ENCODE data around the gene THAP4. TPM values are rescaled to one million over a fixed set of nuclear protein-coding genes. Genes with fewer than 3 reads are reported as not detected.

Gene THAP4
- total RNA-seq, 4 donors from 2014 or later: 27.3 to 61.2 (median 42.0) TPM

- H3K27ac ChIP-seq: no peak overlapping the region
- H3K4me1 ChIP-seq: no peaks in the 10 kb centered on the region
- WGBS, 2 donors: 83 to 93% methylated on average over 14 to 15 of the region's 15 CpGs
- TF ChIP-seq EP300 (IDR thresholded peaks at IDR 0.05): no peak
- TF ChIP-seq CTCF (IDR thresholded peaks at IDR 0.05): no peak
- TF ChIP-seq POLR2A (IDR thresholded peaks at IDR 0.05): no peak
- H3K27me3 ChIP-seq: no peaks in the 10 kb centered on the region
- H3K36me3 ChIP-seq: peaks cover 3 to 100% (median 16%) of the 10 kb centered on the region in 3 donors
- no peaks in the 10 kb centered on the region for H3K9me3 ChIP-seq
- H3K4me3 ChIP-seq: no peak overlapping the region
- DNase-seq (ENCODE audit: low spot score in 2 of 2): no peak
Observed at GRCh38 chr2:241657786-241658254, 20.9 kb upstream of the THAP4 start.

DNA sequence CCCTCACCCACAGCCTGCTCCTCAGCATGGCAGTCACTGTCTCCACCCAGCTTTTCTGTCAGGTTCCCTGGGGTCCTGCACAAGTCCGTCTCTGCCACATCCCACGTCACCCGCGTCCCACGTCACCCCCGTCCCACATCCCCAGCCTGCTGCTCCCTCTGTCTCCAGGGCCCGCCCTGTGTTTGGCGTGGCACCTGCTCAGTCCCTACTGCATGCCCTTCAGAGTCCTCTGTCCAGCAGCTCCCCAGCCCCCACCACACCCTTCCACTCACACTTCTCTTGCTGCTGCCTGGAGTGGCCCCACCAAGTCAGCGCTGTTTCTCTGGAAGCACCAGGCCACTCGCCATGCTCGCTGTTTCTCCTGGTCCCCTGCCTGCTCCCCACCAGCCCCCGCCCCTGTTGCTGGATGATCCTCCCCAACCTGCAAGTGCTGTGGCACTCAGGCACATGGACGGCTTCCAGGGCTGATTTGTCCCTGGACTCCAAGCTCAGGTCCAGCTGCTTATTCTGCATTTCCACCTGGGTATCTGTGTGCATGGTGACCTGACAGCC lies 19.3 kb upstream of the THAP4 start:
- Histone ChIP-seq H3K27me3 (no peaks in the 10 kb centered on the region), H3K4me1 (no peaks in the 10 kb centered on the region), H3K9me3 (no peaks in the 10 kb centered on the region), H3K27ac (no peak overlapping the region), H3K36me3 (peaks cover 5 to 100% (median 9%) of the 10 kb centered on the region in 3 donors), H3K4me3 (no peak overlapping the region)
- TF ChIP-seq EP300 (IDR thresholded peaks at IDR 0.05): no peak
- no peak for TF ChIP-seq CTCF (IDR thresholded peaks at IDR 0.05)
- TF ChIP-seq POLR2A (IDR thresholded peaks at IDR 0.05): no peak
- DNase-seq (ENCODE audit: low spot score in 2 of 2): no peak
- 90 to 91% methylated on average over 13 of the region's 13 CpGs for WGBS, 2 donors

- H3K36me3 ChIP-seq: peaks cover 5 to 100% (median 9%) of the 10 kb centered on the region in 3 donors
- no peaks in the 10 kb centered on the region for H3K27me3 ChIP-seq
- H3K4me1 ChIP-seq: no peaks in the 10 kb centered on the region
- H3K9me3 ChIP-seq: no peaks in the 10 kb centered on the region
- DNase-seq (ENCODE audit: low spot score in 2 of 2): no peak
- TF ChIP-seq CTCF (IDR thresholded peaks at IDR 0.05) (no peak), EP300 (IDR thresholded peaks at IDR 0.05) (no peak), POLR2A (IDR thresholded peaks at IDR 0.05) (no peak)
- 87 to 88% methylated on average over 17 of the region's 17 CpGs for WGBS, 2 donors
- no peak overlapping the region for H3K4me3 ChIP-seq
- H3K27ac ChIP-seq: no peak overlapping the region
Observed at GRCh38 chr2:241655516-241656189, 18.7 kb upstream of the THAP4 start.

DNA sequence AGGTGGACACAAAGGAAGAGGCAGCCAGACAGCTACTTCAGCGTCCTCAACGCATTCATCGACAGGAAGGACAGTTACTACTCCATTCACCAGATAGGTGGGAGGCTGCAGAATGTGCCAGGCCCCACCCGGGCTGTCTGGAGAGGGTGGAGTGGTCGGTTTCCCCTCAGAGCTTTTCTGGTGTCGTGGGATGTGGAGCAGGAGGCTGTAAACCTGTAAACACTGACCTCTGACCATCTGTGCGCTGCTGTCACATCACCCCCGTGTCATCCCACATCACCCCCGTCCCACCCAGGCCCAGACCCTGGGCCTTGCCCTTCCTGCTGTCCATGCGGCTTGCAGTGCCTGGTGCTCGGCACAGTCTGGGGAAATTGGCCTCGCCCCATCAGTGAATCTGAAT lies 17.6 kb upstream of the THAP4 start:
- Histone ChIP-seq H3K4me3 (no peak overlapping the region), H3K4me1 (peaks cover 0 to 7% (median 0%) of the 10 kb centered on the region in 4 donors), H3K36me3 (peaks cover 3 to 96% (median 9%) of the 10 kb centered on the region in 3 donors), H3K27me3 (no peaks in the 10 kb centered on the region), H3K27ac (no peak overlapping the region), H3K9me3 (no peaks in the 10 kb centered on the region)
- WGBS, 2 donors: 85 to 86% methylated on average over 12 of the region's 12 CpGs
- no peak for TF ChIP-seq POLR2A (IDR thresholded peaks at IDR 0.05)
- no peak for TF ChIP-seq EP300 (IDR thresholded peaks at IDR 0.05)
- no peak for TF ChIP-seq CTCF (IDR thresholded peaks at IDR 0.05)
- no peak for DNase-seq (ENCODE audit: low spot score in 2 of 2)

- H3K27ac ChIP-seq: no peak overlapping the region
- WGBS, 2 donors: 93 to 95% methylated on average over 13 of the region's 13 CpGs
- H3K36me3 ChIP-seq: peaks cover 2 to 84% (median 9%) of the 10 kb centered on the region in 3 donors
- no peaks in the 10 kb centered on the region for H3K27me3 ChIP-seq
- TF ChIP-seq CTCF (IDR thresholded peaks at IDR 0.05) (no peak), EP300 (IDR thresholded peaks at IDR 0.05) (no peak), POLR2A (IDR thresholded peaks at IDR 0.05) (no peak)
- no peaks in the 10 kb centered on the region for H3K9me3 ChIP-seq
- no peak overlapping the region for H3K4me3 ChIP-seq
- H3K4me1 ChIP-seq: peaks cover 0 to 19% (median 0%) of the 10 kb centered on the region in 4 donors
- no peak for DNase-seq (ENCODE audit: low spot score in 2 of 2)
Observed at GRCh38 chr2:241653210-241653750, 16.3 kb upstream of the THAP4 start.

Measured in tibial nerve (tissue), 4 donors.